Omental fat pad (tissue), 4 donors: Measurements from ENCODE around the gene PHIP. TPM values are rescaled to one million over a fixed set of nuclear protein-coding genes. Genes with fewer than 3 reads are reported as not detected.

ENCODE experiments used
- ATAC-seq: fragments of 150-250 bp; one replicate; pipeline ENCODE4 v1.9.1; 2016; ENCODE audit warnings: mild to moderate bottlenecking, moderate library complexity; ENCODE audit not compliant: low FRiP score
- DNase-seq: peaks from one replicate; pipeline ENCODE4 v3.0.0-alpha.2; 2019; ENCODE audit warnings: low spot score
- total RNA-seq, 4 donors: library from RNA; depleted of rRNA; stranded (reverse); fragments of >200 nt; gene quantifications; one replicate each; pipeline ENCODE4 v1.1.0, GENCODE V29; 2016
- TF ChIP-seq, protein P1 (sequence below), 3 donors: fragments of 450-650 bp; IDR thresholded peaks; one replicate each; pipeline ENCODE4 v1.5.1; 2016 to 2017; ENCODE audit warnings: antibody characterized with exemption in 3 of 3, mild to moderate bottlenecking in 3 of 3, moderate library complexity in 2 of 3

Gene PHIP
- total RNA-seq, 4 donors from 2014 or later, result 18.0 to 43.3 (median 23.9) TPM

DNA sequence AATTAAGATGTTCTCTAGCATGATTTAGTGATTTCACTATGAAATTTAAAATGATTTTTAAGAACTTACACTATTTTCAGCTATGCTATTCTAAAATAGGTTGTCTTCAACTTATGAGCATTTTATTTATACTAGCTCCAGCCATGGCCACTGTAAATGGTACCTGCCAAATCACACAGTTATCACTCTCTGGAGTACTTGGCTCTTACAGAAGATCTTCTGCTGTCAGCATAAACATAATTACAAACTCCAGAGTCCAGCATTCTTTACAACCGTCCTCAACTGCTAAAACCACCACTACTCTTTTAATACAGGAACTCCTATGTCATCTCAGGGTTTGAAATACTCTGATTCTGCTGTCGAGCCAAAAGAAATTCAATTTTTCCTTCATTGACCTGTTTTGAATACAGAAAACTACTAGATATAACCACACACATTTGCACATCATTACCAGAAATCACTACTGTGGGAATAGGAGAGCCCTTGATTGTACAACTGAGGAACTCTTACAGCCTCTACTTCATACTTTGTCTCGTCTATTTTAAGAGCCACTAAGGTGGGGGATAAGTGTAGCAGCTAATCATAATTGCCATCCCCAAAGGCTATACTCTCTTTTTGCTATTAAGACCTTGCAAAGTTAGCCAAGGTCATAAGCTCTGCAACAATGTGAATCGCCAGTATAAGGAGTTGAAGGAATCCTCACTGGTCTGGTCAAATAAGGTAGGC lies 93.7 kb downstream of the PHIP start:
- ATAC-seq (no peak), DNase-seq (no peak)
- TF ChIP-seq, protein P1, sequence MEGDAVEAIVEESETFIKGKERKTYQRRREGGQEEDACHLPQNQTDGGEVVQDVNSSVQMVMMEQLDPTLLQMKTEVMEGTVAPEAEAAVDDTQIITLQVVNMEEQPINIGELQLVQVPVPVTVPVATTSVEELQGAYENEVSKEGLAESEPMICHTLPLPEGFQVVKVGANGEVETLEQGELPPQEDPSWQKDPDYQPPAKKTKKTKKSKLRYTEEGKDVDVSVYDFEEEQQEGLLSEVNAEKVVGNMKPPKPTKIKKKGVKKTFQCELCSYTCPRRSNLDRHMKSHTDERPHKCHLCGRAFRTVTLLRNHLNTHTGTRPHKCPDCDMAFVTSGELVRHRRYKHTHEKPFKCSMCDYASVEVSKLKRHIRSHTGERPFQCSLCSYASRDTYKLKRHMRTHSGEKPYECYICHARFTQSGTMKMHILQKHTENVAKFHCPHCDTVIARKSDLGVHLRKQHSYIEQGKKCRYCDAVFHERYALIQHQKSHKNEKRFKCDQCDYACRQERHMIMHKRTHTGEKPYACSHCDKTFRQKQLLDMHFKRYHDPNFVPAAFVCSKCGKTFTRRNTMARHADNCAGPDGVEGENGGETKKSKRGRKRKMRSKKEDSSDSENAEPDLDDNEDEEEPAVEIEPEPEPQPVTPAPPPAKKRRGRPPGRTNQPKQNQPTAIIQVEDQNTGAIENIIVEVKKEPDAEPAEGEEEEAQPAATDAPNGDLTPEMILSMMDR (IDR thresholded peaks at IDR 0.05), result no peak

DNA sequence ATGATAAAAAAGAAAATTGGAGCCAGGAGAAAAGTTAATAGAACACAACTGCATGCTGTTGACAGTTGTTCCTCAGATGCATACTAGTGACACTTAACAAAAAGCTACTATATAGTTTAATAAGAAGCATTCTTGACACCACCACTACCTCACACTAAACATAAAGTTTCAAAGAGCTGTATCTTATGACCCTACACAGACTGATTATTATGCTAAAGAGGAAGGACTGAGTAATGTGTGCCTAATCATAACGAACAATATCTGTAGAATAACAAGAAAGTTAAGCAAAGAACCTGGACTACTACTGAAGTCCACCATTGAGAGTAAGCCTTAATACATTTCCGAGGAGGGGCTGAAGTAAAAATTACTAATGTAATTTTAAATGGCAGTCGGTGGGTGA lies 110.9 kb downstream of the PHIP start:
- TF ChIP-seq, protein P1 (IDR thresholded peaks at IDR 0.05), result no peak
- DNase-seq (no peak), ATAC-seq (no peak)

DNA sequence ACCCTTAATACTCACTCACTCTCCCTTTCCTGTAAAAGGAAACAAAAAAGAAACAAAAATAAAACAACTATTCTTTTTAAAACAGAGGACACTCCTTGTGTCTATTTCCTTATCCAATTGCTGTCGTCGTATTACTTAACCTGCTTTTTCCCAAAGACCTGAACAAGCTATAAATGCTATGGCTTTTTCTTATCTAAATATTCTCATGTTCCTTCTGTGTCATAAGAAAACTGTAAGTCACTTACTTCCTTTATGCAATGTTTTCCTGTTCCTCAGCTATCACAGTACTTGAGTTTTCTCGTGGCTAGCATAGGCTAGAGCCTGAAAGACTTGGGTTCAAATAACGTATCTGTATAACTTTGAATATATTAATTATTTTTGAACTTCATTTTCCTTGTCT lies 111.5 kb downstream of the PHIP start:
- DNase-seq (no peak), ATAC-seq (no peak)
- TF ChIP-seq, protein P1 (IDR thresholded peaks at IDR 0.05), result no peak

DNA sequence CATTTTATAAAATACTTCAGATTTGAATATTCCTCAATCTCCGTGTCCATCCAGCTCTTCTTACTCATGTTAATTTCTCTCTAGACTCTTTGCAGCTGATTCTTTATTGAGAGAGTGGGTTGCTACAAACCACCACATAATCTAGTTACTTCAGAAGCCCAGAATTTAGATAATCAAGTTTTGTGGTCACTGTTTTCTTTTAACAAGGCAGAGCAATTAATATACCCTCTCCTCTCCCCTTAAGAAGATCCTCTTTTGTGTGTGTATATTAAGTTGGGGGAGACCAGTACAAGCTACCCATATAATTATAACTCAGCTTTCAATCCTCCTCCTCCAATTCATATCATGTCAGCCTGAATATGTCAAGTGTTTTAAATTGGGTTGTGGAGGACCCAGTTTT lies 115.6 kb downstream of the PHIP start:
- TF ChIP-seq, protein P1 (IDR thresholded peaks at IDR 0.05), result no peak
- ATAC-seq (no peak), DNase-seq (no peak)

DNA sequence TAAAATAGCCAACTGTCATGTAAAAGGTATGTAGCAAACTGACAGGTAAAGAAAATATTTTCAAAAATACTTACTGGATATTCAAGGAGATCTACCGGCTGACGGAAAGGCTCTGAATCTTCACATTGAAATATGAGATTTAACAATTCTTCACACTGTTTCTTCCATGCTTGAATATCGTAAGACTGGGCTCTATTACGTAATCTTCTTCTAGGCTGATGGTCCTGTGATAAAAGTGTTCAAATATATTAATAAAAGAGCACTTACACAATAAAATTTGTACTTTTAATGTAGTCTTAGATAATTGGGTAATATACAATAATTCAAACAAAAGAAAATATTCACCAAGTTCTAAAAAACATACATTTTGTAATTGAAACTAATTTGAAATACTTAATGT lies 123.3 kb downstream of the PHIP start:
- DNase-seq, result no peak
- TF ChIP-seq, protein P1 (IDR thresholded peaks at IDR 0.05), result no peak
- ATAC-seq, result no peak

DNA sequence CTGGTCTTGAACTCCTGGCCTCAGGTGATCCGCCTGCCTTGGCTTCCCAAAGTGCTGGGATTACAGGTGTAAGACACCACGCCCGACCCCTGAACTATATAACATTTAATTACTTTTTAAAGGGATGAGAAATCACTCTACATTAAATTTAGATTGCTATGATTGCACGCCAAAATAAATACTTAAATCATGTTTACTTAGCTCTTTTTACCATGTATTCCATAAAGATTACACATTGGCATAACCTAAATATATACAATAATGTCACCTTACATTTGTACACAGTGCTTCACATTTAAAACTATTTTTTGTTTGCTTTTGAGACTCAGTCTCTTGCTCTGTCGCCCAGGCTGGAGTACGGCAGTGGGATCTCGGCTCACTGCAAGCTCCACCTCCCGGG lies 124.3 kb downstream of the PHIP start:
- TF ChIP-seq, protein P1 (IDR thresholded peaks at IDR 0.05), result no peak
- DNase-seq (no peak), ATAC-seq (no peak)

DNA sequence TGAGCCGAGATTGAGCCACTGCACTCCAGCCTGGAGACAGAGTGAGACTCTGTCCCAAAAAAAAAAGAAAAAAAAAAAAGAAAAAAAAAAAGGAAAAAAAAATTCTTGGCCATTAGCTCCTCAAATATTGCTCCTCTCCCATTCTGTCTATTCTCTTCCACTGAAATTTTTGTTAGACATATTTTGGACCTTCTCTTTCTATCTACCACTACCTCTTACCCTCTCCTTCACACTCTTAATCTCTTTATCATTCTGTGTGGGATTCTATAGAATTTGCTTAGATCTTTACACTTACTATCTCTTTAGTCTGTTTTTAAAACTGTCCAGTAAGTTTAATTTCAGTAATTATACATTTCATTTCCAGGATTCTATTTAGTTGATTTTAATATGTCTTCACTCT lies 125.7 kb downstream of the PHIP start:
- TF ChIP-seq, protein P1 (IDR thresholded peaks at IDR 0.05), result no peak
- no peak for DNase-seq
- no peak for ATAC-seq
